ENCODE measurements around the gene INTS11. TPM values are rescaled to one million over a fixed set of nuclear protein-coding genes. Genes with fewer than 3 reads are reported as not detected.
A peak's percentile ranks its signal among the peaks of the same experiment; 100 is the strongest.

Gene INTS11
- total and polyA plus RNA-seq, 2 experiments from 2014 or later = 75.8 to 124 TPM

DNA sequence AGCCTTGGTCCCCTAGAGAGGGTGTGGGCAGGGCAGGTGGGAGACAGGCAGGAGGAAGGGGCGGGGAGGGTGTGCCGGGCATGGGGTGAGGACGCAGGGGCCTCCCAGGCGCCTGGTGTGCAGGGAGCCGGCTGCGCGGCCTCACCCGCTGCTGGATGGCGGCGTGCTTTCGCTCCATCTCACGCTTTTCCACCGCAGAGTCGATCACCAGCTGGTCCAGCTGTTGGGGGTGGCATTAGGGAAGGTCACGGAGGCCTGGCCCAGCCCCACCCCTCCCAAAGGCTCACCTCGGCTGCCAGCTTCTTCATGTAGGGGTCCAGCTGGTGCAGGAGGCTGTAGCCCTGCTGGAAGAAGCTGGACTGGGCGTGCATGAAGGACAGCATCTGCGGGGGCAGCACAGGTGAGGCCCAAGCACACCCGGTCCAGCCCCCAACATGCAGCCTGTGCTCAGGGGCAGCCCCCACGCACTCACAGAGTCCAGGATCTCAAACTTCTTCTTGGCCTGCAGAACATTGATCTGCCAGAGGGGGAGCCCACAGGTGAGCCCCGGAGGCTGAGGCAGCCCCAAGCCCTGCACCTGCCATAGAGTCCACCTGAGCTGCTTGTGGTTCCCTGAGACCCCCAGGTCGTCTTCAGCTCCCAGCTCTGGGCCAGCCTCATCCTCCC is 24.6 kb downstream of the INTS11 start:
- H3K27me3 ChIP-seq = no peaks in the 10 kb centered on the region
- TF ChIP-seq, protein P1, sequence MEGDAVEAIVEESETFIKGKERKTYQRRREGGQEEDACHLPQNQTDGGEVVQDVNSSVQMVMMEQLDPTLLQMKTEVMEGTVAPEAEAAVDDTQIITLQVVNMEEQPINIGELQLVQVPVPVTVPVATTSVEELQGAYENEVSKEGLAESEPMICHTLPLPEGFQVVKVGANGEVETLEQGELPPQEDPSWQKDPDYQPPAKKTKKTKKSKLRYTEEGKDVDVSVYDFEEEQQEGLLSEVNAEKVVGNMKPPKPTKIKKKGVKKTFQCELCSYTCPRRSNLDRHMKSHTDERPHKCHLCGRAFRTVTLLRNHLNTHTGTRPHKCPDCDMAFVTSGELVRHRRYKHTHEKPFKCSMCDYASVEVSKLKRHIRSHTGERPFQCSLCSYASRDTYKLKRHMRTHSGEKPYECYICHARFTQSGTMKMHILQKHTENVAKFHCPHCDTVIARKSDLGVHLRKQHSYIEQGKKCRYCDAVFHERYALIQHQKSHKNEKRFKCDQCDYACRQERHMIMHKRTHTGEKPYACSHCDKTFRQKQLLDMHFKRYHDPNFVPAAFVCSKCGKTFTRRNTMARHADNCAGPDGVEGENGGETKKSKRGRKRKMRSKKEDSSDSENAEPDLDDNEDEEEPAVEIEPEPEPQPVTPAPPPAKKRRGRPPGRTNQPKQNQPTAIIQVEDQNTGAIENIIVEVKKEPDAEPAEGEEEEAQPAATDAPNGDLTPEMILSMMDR (IDR thresholded peaks at IDR 0.05; ENCODE audit: low read depth, low read length) = peak; percentile 29
- no peak overlapping the region for H3K27ac ChIP-seq
- H3K4me3 ChIP-seq = no peak overlapping the region
- no peak for DNase-seq (ENCODE audit: low read depth in 1 of 2, low spot score in 1 of 2)
- no peaks in the 10 kb centered on the region for H3K9me3 ChIP-seq (ENCODE audit: low read depth)
- no peaks in the 10 kb centered on the region for H3K4me1 ChIP-seq (ENCODE audit: low read depth)
- no peaks in the 10 kb centered on the region for H3K36me3 ChIP-seq

DNA sequence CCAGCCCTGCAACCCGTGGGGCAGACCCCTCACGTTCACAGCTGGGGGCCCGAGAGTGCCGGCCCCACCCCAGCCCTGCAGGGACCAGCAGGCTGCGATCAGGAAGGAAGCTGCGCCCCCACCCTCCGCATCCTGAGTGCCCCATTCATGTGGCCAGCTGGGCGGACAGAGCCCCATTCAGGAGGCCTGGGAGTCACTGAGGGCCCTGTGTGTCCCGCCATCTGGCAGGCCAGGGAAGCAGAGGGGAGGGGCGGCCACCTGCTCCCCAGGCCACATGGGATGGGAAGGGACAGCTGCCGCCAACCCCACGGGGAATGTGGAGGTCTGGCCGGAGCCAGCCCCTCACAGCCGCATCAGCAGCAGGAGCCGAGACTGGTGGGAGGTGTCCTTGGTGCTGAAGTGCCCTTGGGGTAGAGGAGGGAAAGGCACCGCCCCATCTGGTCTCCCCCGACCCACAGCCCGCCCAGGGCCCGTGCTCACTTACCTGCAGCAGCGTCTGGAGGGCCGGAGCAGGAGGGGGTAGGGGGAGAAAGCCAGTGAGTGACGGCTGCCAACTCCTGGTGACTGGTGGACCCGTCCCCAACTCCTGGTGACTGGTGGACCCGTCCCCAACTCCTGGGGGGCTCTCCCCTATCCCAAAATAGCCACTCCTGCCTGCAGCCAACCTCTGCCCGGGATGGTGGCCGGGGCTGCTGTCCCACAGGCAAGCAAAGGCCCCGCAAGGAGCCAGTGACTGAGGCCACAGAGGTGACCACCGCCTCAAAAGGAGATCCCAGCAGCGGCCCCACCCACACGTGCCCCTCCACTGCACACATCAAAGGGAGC is 25.4 kb downstream of the INTS11 start:
- Histone ChIP-seq H3K4me1 (ENCODE audit: low read depth) (no peaks in the 10 kb centered on the region), H3K27me3 (no peaks in the 10 kb centered on the region), H3K36me3 (no peaks in the 10 kb centered on the region), H3K4me3 (no peak overlapping the region), H3K9me3 (ENCODE audit: low read depth) (no peaks in the 10 kb centered on the region), H3K27ac (no peak overlapping the region)
- TF ChIP-seq, protein P1 (IDR thresholded peaks at IDR 0.05; ENCODE audit: low read depth, low read length) = no peak
- peak in 1 of 2 donors; percentile 77 for DNase-seq (ENCODE audit: low read depth in 1 of 2, low spot score in 1 of 2)

DNA sequence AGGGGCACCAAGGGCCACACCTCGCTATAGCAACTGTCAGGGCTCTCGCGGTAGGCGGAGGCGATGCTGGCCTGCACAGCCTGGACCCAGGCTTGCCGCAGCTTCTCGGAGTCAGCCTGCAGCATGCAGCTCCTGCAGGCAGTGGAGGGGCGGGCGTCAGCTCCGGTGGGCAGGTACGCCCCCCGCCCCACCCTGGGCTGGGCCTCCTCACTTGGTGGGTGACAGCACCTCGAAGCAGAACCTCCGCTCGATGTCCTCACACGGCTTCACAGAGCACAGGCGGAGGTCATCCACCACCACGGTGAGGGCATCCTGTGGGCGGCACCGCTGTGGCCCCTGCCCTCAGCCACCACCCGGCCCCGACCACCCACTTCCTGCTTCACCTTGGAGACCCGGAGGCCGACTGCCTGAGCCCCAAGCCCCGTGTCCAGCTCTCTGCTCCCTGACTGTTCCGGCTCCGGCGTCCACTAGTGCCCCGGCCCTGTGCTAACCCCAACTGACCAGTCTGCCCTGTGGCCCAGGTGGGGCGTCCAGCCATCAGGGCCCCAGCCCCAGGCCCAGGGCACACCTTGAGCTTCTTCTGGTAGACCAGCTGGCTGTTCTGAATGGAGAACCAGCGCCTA is 26.5 kb downstream of the INTS11 start:
- TF ChIP-seq, protein P1 (IDR thresholded peaks at IDR 0.05; ENCODE audit: low read depth, low read length) = no peak
- no peak for DNase-seq (ENCODE audit: low read depth in 1 of 2, low spot score in 1 of 2)
- Histone ChIP-seq H3K27ac (no peak overlapping the region), H3K9me3 (ENCODE audit: low read depth) (no peaks in the 10 kb centered on the region), H3K36me3 (no peaks in the 10 kb centered on the region), H3K27me3 (no peaks in the 10 kb centered on the region), H3K4me1 (ENCODE audit: low read depth) (no peaks in the 10 kb centered on the region), H3K4me3 (no peak overlapping the region)

DNA sequence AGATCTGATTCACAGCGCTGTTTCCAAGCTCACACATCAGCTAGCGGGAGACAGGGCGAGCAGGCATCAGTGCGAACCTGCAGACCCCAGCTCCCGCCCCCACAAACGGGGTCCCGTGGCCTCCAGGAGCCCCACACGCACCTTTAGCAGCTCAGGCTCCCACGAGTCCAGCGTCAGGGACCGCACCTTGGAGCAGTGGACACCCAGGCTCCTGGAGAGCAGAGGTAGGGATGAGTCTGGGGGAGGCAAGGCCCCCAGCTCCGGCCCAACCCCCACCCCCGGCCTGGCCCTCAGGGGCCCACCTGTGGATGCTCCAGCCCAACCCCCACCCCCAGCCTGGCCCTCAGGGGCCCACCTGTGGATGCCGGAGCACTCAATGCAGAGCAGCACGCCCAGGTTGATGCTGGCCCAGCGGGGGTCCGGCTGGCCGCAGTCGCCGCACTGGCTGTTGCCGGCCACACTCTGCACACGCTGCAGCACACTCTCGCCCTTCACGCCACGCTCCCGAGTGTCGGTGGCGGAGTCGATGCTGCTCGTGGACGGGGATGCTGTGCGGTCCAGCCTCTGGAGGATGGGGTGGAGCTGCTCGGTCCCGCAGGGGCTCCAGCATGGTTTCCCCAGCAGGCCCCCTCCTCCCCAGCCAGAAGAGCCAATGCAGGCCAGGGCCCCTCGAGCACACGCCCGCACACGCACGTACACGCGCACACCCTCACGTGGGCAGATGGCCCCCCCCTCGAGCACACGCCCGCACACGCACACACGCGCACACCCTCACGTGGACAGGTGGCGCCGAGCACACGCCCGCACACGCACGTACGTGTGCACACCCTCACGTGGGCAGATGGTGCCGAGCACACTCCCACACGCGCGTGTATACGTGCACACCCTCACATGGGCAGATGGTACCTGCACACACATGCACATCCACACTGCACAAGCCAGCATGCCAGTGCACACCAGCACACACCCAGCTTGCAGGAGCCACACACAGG is 28.1 kb downstream of the INTS11 start:
- H3K36me3 ChIP-seq = no peaks in the 10 kb centered on the region
- DNase-seq (ENCODE audit: low read depth in 1 of 2, low spot score in 1 of 2) = no peak
- TF ChIP-seq, protein P1 (IDR thresholded peaks at IDR 0.05; ENCODE audit: low read depth, low read length) = no peak
- no peaks in the 10 kb centered on the region for H3K9me3 ChIP-seq (ENCODE audit: low read depth)
- no peaks in the 10 kb centered on the region for H3K27me3 ChIP-seq
- no peak overlapping the region for H3K4me3 ChIP-seq
- no peaks in the 10 kb centered on the region for H3K4me1 ChIP-seq (ENCODE audit: low read depth)
- no peak overlapping the region for H3K27ac ChIP-seq

All from cardiac muscle cell (in vitro differentiated cells and primary cell).